WTC11 (cell line): Measurements from ENCODE around the gene MYL9. TPM values are rescaled to one million over a fixed set of nuclear protein-coding genes. Genes with fewer than 3 reads are reported as not detected.

ENCODE experiments used
- ATAC-seq: fragments of 200-7000 bp; cut with Tn5 transposase; 2 replicates; pipeline ENCODE4 v1.10.0; 2021; ENCODE audit warnings: mild to moderate bottlenecking, moderate library complexity
- CTCF ChIA-PET: fragments of 300-600 bp; sonication (Branson Sonifier 250); formaldehyde crosslinking; loops from one replicate; lab custom pipeline; 2021; ENCODE audit warnings: antibody characterized with exemption; lab: Charles Lee
- POLR2A ChIA-PET: fragments of 350-600 bp; sonication (Branson Sonifier 250); formaldehyde crosslinking; loops from one replicate; lab custom pipeline; 2021; ENCODE audit warnings: antibody characterized with exemption; lab: Charles Lee
- DNase-seq: peaks from one replicate; pipeline ENCODE4 v3.0.0; 2021; ENCODE audit warnings: low spot score
- H3K27ac Mint-ChIP-seq: 2 replicates; pipeline ENCODE4 v1.8.0; 2021; ENCODE audit warnings: mixed read lengths
- H3K27me3 Mint-ChIP-seq: 2 replicates; pipeline ENCODE4 v1.8.0; 2021; ENCODE audit warnings: low read depth, mild to moderate bottlenecking, moderate library complexity, mixed read lengths
- H3K36me3 Mint-ChIP-seq: 2 replicates; pipeline ENCODE4 v1.8.0; 2021; ENCODE audit warnings: mixed read lengths
- H3K4me1 Mint-ChIP-seq: 2 replicates; pipeline ENCODE4 v1.8.0; 2022; ENCODE audit warnings: mixed read lengths
- H3K4me3 Mint-ChIP-seq: 2 replicates; pipeline ENCODE4 v1.8.0; 2021; ENCODE audit warnings: mild to moderate bottlenecking, moderate library complexity, mixed read lengths
- H3K9me3 Mint-ChIP-seq: 2 replicates; pipeline ENCODE4 v1.8.0; 2021; ENCODE audit warnings: mixed read lengths
- ARID4B ChIP-seq: sonication (generic); formaldehyde crosslinking; IDR thresholded peaks from 2 replicates; pipeline ENCODE4 v1.8.0; 2023; ENCODE audit warnings: missing genetic modification reagents, mild to moderate bottlenecking, borderline replicate concordance
- CDX4 ChIP-seq: fragments of 250-450 bp; sonication (Bioruptor Pico); IDR thresholded peaks from 2 replicates; pipeline ENCODE4 v1.9.0; 2021; ENCODE audit warnings: moderate library complexity, mild to moderate bottlenecking, inconsistent platforms, borderline replicate concordance
- CREB1 ChIP-seq: sonication (generic); formaldehyde crosslinking; IDR thresholded peaks from 2 replicates; pipeline ENCODE4 v1.8.0; 2023; ENCODE audit warnings: mild to moderate bottlenecking, missing genetic modification reagents
- ELF4 ChIP-seq: sonication (generic); formaldehyde crosslinking; IDR thresholded peaks from 2 replicates; pipeline ENCODE4 v1.8.1; 2022; ENCODE audit warnings: low read depth, mild to moderate bottlenecking, moderate library complexity, missing genetic modification reagents
- ETV6 ChIP-seq: sonication (generic); formaldehyde crosslinking; IDR thresholded peaks from 2 replicates; pipeline ENCODE4 v1.8.1; 2022; ENCODE audit warnings: mild to moderate bottlenecking, missing genetic modification reagents
- GABPB1 ChIP-seq: sonication (generic); formaldehyde crosslinking; IDR thresholded peaks from 2 replicates; pipeline ENCODE4 v1.8.1; 2023; ENCODE audit warnings: mild to moderate bottlenecking, missing genetic modification reagents
- GRHL2 ChIP-seq: fragments of 250-450 bp; sonication (Bioruptor Pico); IDR thresholded peaks from 2 replicates; pipeline ENCODE4 v1.8.0; 2022; ENCODE audit warnings: mild to moderate bottlenecking, moderate library complexity; ENCODE audit not compliant: insufficient replicate concordance, severe bottlenecking
- JAZF1 ChIP-seq: fragments of 250-450 bp; sonication (Bioruptor Pico); IDR thresholded peaks from 2 replicates; pipeline ENCODE4 v1.9.0; 2021; ENCODE audit warnings: moderate library complexity, mild to moderate bottlenecking, inconsistent platforms
- JUN ChIP-seq: sonication (generic); formaldehyde crosslinking; IDR thresholded peaks from 2 replicates; pipeline ENCODE4 v1.8.0; 2023; ENCODE audit warnings: mild to moderate bottlenecking, missing genetic modification reagents
- MYBL2 ChIP-seq: sonication (generic); formaldehyde crosslinking; IDR thresholded peaks from 2 replicates; pipeline ENCODE4 v1.8.1; 2023; ENCODE audit warnings: mild to moderate bottlenecking, moderate library complexity, missing genetic modification reagents
- NR3C1 ChIP-seq: sonication (generic); formaldehyde crosslinking; conservative IDR thresholded peaks from 2 replicates; pipeline ENCODE4 v1.8.1; 2023; ENCODE audit warnings: low read depth, mild to moderate bottlenecking, missing genetic modification reagents
- PRRX2 ChIP-seq: fragments of 250-450 bp; sonication (Bioruptor Pico); IDR thresholded peaks from 2 replicates; pipeline ENCODE4 v1.8.0; 2021; ENCODE audit warnings: mild to moderate bottlenecking
- SMAD3 ChIP-seq: sonication (generic); formaldehyde crosslinking; IDR thresholded peaks from 2 replicates; pipeline ENCODE4 v1.8.0; 2022; ENCODE audit warnings: missing genetic modification reagents, mild to moderate bottlenecking, borderline replicate concordance
- SOX15 ChIP-seq: fragments of 250-450 bp; sonication (Bioruptor Pico); IDR thresholded peaks from 2 replicates; pipeline ENCODE4 v1.9.0; 2021; ENCODE audit warnings: mild to moderate bottlenecking
- USF2 ChIP-seq: sonication (generic); formaldehyde crosslinking; IDR thresholded peaks from 2 replicates; pipeline ENCODE4 v1.8.1; 2023; ENCODE audit warnings: mild to moderate bottlenecking, missing genetic modification reagents, moderate library complexity
- ZNF121 ChIP-seq: sonication (generic); formaldehyde crosslinking; IDR thresholded peaks from 2 replicates; pipeline ENCODE4 v1.8.0; 2023; ENCODE audit warnings: missing genetic modification reagents
- total RNA-seq: library from RNA; stranded (reverse); gene quantifications from 3 replicates; pipeline ENCODE4 v1.2.3, GENCODE V29; 2021
- TF ChIP-seq, protein P1 (sequence below): sonication (generic); formaldehyde crosslinking; IDR thresholded peaks from 2 replicates; pipeline ENCODE4 v1.8.0; 2022; ENCODE audit warnings: mild to moderate bottlenecking, missing genetic modification reagents
- TF ChIP-seq, protein P2 (sequence below): sonication (generic); formaldehyde crosslinking; IDR thresholded peaks from 2 replicates; pipeline ENCODE4 v1.8.1; 2023; ENCODE audit warnings: mild to moderate bottlenecking, missing genetic modification reagents, borderline replicate concordance

Gene MYL9
- total RNA-seq, 1 experiment from 2014 or later: 54.7 TPM

DNA sequence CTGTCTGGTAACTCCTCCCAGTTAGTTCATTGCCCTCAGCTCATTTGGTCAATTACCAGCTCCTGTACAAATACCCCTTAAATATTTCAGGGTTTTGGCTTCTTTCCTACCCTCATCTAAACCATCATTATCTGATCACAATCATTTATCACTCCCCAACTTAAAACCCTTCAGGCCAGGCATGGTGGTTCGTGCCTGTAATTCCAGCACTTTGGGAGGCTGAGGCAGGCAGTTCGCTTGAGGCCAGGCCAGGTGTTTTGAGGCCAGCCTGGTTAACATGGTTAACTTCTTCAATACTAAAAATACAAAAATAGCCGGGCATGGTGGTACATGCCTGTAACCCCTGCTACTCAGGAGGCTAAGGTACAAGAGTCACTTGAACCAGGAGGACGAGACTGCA lies 41.5 kb downstream of the MYL9 start:
- ATAC-seq (no peak), DNase-seq (no peak)
- CTCF ChIA-PET: no interaction called here
- H3K27me3 Mint-ChIP-seq: no peaks in the 10 kb centered on the region
- H3K27ac Mint-ChIP-seq: peak overlapping the region; percentile 74
- peaks cover 48% of the 10 kb centered on the region for H3K4me1 Mint-ChIP-seq
- TF ChIP-seq PRRX2 (CRISPR knock-in tag): no peak
- no peak for TF ChIP-seq ZNF121 (CRISPR knock-in tag)
- no peak for TF ChIP-seq CDX4
- TF ChIP-seq, protein P1, sequence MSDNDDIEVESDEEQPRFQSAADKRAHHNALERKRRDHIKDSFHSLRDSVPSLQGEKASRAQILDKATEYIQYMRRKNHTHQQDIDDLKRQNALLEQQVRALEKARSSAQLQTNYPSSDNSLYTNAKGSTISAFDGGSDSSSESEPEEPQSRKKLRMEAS (CRISPR knock-in tag): no peak
- TF ChIP-seq ETV6 (CRISPR knock-in tag): no peak
- no peak for TF ChIP-seq NR3C1 (CRISPR knock-in tag)
- TF ChIP-seq GRHL2 (CRISPR knock-in tag): no peak
- no peak for TF ChIP-seq ARID4B (CRISPR knock-in tag)
- TF ChIP-seq SOX15 (CRISPR knock-in tag): no peak
- no peak for TF ChIP-seq GABPB1 (CRISPR knock-in tag)
- no peak for TF ChIP-seq CREB1 (CRISPR knock-in tag)
- TF ChIP-seq JUN: no peak
- no peak for TF ChIP-seq ELF4 (CRISPR knock-in tag)
- no peak for TF ChIP-seq MYBL2 (CRISPR knock-in tag)
- TF ChIP-seq JAZF1 (CRISPR knock-in tag): no peak
- TF ChIP-seq USF2 (CRISPR knock-in tag): no peak
- TF ChIP-seq, protein P2, sequence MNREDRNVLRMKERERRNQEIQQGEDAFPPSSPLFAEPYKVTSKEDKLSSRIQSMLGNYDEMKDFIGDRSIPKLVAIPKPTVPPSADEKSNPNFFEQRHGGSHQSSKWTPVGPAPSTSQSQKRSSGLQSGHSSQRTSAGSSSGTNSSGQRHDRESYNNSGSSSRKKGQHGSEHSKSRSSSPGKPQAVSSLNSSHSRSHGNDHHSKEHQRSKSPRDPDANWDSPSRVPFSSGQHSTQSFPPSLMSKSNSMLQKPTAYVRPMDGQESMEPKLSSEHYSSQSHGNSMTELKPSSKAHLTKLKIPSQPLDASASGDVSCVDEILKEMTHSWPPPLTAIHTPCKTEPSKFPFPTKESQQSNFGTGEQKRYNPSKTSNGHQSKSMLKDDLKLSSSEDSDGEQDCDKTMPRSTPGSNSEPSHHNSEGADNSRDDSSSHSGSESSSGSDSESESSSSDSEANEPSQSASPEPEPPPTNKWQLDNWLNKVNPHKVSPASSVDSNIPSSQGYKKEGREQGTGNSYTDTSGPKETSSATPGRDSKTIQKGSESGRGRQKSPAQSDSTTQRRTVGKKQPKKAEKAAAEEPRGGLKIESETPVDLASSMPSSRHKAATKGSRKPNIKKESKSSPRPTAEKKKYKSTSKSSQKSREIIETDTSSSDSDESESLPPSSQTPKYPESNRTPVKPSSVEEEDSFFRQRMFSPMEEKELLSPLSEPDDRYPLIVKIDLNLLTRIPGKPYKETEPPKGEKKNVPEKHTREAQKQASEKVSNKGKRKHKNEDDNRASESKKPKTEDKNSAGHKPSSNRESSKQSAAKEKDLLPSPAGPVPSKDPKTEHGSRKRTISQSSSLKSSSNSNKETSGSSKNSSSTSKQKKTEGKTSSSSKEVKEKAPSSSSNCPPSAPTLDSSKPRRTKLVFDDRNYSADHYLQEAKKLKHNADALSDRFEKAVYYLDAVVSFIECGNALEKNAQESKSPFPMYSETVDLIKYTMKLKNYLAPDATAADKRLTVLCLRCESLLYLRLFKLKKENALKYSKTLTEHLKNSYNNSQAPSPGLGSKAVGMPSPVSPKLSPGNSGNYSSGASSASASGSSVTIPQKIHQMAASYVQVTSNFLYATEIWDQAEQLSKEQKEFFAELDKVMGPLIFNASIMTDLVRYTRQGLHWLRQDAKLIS: no peak
- no peak for TF ChIP-seq SMAD3 (CRISPR knock-in tag)
- no peak overlapping the region for H3K4me3 Mint-ChIP-seq
- H3K36me3 Mint-ChIP-seq: peaks cover 58% of the 10 kb centered on the region
- H3K9me3 Mint-ChIP-seq: peaks cover 8% of the 10 kb centered on the region
- POLR2A ChIA-PET: no interaction called here
